Activated CD4-positive, alpha-beta T cell treated with anti-CD3 and anti-CD28 coated beads, Interleukin-2, amount 50 U/mL, for 16 hours (primary cell): ENCODE results near the gene CDH23.
"Not testable (repeated sequence)": the region's sequence is repeated elsewhere in the genome, so short reads cannot be mapped to it uniquely, and the experiment has no call there.

Source experiments
- DNase-seq: peaks from one replicate; pipeline ENCODE4 v3.0.0-alpha.2; 2020

Gene CDH23

DNA sequence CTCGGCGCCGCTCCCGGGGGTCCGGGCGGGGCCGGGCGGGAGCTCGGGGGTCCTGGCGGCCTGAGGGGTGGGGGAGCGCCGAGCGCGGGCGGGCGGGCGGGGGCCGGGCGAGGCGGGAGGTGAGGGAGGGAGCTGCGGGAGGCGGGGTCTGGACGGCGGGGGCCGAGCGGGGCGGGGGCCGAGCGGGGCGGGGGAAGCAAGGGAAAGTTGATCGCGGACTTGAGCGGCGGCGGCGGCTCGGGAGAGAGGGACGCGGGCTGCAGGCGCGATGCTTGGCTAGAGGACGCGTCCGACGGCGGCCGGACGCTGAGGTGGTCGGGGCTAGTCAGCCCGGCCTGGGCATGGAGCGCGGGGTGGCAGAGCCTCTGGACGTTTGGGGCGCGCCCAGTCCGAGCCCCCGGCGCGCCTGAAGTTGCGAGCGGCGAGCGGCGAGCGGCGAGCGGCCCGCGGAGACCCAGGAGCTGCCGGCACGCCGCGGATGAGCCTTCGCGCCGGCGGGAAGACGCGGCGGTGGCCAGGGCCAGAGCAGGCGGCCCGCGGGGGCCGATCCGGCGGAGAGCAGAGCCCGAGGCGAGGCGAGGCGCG lies at the start of gene CDH23:
CDH23 (plus strand) TSS at position 210 of the 585 bp plus-strand sequence. CDS start 42,912 bp downstream, outside the sequence.
- no peak for DNase-seq

DNA sequence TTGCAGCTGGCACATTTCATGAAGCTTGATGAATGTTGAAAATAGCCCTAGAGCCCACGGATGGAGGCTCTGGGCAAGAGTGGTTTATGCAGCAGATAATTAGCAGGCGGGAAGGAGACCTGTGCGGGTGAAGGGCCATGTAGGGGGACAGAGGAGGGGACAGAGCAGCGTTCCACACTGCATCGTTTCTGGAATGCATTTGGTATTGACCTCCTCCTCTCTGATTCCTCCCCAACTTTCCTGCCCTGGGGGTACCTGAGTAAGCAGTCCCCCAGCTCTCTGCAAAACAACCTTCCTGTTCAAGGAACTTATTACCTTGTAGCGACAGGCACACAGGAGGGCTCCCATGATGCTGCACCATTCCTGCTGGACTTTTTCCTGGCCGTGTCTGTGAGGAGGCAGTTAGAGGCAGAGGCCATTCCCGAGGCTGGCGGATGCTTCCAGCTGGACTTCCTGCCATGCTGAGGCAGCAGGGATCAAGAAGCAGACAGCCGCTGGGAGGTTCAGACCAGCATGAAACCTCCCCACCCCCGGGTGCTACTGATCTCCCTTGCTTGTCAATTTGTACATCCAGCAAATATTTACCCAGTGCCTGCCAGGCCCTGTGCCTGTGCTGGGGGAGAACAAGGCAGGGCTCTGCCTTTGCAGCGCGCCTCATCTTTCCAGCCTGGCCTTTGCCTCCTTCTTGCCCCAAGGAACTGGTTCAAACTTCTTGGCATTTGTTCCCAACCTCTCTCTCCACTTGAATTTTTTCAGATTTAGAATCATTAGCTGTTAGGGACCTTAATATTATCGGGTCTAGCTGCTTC lies 48.9 kb upstream of the CDH23 start:
- no peak for DNase-seq

DNA sequence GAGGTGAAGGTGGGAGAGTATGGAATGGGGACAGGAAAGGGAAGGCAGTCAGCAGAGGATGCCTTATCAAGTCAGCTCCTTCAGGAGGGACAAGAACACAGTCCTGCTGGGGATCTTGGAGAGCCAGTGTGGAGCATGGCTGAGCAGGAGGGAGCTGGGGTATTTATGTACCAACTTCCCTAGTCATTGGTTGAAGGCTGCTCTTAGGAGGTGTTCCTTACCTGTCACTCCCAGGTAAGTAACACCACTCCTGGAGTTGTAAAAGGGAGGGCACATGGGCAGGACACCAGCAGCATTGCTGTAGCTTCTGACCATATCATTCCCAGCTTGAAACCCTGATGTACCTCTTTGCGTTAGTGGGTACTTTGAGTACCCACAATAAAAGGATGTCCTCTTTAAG lies 47.9 kb upstream of the CDH23 start:
- DNase-seq: no peak

DNA sequence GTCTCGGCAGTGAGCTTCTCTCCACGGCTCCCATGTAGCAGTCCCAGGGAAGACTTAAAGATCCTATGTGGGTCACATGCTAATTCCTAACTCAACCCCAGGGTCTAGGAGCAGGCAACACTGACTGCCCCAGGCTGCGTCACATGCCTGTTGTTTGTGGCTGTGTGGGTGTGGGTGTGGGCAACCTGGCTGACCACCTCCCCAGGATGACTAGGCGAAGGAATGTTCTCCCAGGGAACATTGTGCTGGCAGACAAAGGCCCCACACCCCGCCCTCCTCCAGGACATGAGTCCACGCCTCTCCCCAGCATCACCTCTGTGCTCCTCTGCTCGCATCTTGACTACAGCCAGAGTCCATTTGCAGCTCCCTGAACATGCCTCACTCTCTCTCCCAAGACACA lies 47.3 kb upstream of the CDH23 start:
- DNase-seq: no peak

DNA sequence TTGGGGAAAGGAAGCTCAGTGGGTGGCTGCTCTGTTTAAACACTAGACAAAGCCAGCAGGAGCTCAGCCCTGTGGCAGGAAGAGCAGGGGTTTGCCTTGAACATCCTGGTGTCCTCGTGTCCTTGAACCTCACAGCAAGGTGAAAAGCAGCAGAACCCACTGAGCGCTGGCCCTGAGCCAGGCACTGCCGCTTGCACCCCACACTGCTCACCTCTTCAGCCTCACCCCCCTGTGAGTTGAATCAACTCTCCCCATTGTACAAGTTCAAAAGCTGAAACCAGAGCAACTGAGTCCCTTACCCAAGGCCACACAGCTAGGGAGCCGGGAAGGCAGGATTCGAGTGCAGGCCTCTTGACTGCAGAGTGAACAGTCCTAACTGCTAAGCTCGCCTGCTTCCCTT lies 45.6 kb upstream of the CDH23 start:
- no peak for DNase-seq

DNA sequence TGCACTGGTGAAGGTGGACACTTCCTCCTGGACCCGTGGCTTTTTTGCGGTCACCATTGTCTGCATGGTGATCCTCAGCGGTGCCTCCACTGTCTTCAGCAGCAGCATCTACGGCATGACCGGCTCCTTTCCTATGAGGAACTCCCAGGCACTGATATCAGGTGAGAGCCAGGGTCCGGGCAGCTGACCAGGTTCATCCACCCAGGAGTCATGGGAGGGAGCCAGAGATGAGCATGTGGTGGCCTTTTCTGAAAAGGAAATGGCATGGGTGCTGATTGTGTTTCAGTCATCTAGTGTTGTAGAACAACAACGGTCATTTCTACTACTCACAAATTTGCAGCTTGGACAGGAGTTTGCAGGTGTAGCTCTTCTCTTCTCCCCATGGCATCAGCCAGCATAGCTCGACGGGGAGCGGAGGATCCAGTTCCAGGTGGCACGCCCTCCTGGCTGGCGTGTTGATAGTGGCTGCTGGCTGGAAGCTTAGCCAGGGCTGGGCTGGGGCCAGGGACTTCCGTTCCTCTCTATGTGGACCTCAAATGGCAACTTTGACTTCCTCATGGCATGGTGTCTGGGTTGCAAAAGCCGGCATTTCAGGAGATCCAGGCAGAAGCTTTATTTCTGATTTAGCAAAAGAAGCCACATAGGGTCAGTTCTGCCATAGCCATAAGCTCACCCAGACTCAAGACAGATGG lies 44.9 kb upstream of the CDH23 start:
- DNase-seq: no peak

DNA sequence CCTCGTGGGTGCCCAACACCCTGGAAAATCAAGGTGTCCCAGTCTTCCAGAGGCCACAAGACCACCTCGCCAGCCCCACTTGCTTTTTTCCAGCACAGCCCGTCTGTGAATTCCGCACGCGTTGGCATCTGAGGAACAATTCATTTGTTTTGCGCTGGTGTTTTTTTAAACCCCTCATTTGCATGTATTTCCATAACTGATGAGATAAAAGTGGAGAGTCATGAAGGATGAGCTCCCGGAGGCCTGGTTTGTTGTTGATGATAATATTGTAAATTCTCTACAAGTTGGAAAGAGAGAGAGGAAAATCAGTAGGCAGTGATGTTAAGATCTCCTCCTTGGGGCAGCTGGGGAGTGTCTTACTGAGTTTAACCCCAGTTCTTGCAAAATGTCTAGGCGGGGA lies 43.1 kb upstream of the CDH23 start:
- no peak for DNase-seq

DNA sequence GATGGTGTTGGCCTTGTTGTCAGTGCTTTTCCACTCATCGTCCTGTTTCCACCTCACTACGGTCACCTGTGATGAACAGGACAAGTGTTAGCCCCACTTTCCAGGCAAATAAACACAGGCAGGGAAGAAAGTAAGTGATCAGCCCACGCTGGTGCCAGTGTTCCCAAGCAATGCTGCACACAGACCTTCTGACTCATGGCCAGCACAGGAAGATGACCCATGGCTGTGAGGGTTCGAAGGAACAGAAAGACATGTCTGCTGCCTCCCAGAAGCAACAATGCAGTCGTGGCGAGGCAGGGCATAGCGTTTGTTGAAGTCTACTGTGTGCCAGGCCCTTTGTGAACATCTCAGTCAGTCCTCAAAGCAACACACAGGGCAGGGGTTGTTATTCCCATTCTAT lies 41.9 kb upstream of the CDH23 start:
- no peak for DNase-seq

DNA sequence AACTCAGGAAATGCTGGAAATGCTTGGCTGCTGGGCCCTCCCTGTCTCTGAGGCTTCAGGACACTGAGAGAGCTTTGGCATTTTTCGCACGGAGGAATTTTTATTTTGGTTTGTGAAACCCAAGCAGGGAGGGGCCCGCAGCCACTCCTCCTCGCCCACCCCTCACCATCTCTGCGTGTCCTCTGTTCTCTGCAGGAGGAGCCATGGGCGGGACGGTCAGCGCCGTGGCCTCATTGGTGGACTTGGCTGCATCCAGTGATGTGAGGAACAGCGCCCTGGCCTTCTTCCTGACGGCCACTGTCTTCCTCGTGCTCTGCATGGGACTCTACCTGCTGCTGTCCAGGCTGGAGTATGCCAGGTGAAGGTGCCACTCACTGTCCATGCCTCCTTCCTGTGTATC lies 40.8 kb upstream of the CDH23 start:
- DNase-seq: no peak

DNA sequence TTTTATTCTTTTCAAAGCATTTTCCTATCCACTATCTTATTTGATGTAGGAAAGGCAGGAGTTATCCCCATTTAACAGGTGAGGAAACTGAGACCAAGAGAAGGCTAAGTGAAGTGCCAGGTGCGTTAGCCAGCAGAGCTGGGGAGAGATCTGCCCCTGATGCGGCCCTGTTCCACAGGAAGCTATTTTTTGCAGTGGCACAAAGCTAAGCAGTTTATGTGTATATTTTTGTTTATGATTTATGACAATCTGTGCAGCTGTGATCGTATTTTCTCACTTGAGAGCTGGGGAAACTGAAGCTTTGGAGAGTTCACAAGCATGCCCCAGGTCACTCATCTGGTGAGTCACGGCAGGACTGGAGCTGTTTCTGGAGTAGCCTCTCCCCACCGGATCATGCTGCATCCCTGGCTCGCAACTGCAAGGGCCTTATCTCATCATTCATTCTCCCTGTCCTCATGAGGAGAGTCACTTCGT lies 38.9 kb upstream of the CDH23 start:
- DNase-seq: no peak

DNA sequence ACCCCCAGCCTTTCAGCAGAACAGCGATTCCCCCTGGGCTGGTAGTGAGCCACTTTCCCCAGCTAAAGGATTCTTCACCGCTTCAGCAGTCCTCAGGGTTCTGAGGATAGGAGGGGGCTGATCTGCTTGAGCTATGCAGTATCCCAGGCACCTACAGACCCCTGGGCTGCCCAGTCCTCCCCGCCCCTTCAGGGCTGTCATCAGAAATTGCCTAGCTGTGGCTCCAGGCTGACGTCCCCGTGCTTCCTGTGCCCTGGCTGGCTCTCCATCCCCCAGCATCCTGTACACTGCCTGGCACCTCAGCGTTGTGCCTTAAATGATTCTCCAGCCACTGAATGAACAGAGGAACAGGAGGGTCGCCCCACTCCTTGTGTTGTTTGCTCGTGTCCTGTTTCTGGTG lies 38.4 kb upstream of the CDH23 start:
- no peak for DNase-seq

DNA sequence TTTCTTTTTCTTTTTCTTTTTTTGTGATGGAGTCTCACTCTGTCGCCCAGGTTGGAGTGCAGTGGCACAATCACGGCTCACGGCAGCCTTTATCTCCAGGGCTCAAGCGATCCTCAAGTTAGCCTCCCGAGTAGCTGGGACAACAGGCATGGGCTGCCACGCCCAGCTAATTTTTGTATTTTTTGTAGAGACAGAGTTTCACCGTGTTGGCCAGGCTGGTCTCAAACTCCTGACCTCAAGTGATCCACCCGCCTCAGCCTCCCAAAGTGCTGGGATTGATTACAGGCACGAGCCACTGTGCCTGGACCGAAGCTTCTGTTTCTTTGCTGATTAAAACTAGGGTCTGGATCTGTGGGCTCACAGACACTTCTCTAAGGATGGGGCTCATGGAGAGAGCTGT lies 37.8 kb upstream of the CDH23 start:
- not testable (repeated sequence) for DNase-seq

DNA sequence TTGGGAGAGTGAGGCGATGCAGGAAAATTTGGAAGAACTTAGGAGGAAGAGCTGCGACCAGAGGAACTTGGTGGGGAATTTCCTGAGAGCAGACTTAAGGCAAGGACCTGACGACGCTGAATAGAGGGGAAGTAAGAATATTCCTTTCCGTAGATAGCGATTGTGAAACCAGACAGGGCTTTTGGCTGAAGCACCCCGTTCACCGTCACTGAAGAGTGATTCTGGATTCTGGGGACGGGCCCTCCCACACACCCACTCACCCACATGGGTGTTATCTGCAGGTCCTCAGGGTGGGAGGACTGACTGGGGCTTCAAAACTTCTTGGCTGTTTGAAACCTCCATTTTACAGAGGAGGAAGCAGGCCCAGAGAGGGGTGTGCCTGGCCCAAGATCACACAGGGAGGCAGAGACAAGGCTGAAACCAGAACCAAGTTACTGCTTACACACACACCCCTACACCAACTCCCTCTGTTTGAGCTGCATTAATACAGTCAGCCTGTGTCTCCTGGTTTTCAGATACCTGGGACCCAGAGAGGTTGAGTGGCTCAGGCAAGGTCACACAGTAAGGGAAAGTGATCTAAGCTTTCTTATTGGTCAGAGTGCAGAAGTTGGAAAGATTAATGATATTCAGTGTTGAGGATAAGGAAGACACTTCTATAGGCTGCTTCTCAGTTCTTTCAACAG lies 37.2 kb upstream of the CDH23 start:
- DNase-seq: no peak

DNA sequence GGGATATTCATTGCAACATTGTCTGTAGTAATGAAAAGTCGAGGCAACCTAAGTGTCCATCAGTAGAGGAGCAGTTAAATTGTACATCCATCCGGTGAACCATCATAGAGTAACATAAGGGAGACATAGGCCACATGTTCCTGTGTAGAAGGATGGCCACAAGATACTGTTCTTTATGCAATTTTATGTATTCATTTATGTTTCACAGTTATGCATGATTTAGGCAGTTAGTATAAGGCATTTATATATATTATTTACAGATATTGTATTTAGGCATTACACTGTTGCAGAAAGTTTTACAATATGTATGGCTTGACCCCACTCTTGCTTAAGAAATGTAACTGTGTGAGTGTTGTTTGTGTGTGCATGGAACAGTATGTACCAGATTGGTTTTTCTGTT lies 36.0 kb upstream of the CDH23 start:
- no peak for DNase-seq

DNA sequence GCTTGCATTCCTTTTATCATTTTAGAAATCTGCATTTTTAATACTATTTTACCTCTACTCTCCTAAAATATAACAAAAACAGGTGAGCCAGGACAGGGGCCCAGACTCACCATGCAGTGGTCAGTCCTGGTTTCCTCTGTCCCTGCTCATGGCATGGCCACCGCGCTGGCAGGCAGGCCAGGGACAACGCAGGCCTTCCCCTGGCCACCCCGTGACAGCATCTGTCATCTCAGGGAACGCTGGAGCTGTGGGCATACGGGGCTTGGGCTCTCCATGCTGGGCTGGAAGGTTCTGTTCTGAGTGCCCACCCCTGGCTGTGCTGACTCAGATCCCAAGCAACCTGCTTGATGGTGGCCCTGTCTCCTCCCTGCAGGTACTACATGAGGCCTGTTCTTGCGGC lies 35.1 kb upstream of the CDH23 start:
- no peak for DNase-seq

DNA sequence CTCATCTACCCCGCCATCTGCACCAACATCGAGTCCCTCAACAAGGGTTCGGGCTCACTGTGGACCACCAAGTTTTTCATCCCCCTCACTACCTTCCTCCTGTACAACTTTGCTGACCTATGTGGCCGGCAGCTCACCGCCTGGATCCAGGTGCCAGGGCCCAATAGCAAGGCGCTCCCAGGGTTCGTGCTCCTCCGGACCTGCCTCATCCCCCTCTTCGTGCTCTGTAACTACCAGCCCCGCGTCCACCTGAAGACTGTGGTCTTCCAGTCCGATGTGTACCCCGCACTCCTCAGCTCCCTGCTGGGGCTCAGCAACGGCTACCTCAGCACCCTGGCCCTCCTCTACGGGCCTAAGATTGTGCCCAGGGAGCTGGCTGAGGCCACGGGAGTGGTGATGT lies 34.6 kb upstream of the CDH23 start:
- DNase-seq: no peak

DNA sequence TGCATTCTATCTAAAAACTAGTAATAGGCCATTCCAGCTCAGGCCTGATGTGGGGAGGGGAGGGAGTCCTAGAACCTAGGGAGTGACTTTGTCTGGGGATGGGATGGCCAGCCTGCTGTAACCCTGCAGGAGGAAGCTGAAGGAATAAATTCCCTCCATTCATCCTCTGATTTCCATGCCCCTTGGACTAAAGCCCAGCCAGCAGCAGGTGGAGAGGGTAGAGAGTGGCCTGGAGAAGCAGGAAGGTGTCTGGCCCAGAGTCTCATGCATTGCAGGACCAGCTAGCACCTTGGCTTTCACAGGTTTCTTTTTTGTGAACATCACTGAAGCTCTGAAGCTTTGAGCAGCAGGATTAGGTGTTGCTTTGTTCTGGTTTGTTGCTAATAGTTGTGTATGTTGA lies 32.8 kb upstream of the CDH23 start:
- DNase-seq: no peak

DNA sequence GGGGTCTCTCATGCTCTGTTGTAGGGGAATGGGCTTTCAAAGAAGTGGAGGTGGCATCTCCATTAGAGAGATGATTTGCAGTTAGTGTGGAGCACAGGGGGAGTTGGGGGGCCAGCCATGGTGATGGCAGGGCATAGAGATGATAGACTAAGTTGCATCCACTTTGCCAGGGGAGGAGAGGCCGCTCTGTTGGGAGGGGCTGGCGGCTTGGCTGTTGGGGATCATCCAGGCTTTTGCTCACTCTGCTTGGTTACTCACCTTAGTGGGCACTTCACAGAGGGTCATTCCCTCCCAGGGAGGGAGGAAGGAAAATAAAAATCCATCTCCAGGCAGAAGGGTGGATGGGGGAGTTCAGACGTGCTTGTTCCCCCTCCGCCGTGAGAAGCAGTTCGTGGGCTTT lies 31.4 kb upstream of the CDH23 start:
- no peak for DNase-seq

DNA sequence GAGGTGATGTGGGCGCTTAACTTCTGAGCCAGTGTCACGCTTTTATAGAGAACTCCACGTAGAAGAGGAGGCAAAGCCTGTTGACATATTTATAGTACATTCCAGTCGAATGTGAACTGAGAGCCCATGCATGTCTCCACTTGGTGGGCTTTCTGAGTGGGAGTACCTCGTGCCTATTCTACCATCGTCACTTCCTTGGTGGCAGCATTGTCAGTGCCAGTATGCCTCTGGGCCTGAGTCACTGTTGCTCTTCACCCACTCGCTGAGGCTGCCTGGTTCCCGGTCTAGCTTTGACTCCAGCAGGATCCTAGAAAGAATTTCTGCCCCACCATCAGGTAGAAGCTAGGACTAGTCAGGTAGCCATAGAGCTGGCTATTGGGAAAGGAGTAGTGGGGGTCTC lies 30.0 kb upstream of the CDH23 start:
- no peak for DNase-seq

DNA sequence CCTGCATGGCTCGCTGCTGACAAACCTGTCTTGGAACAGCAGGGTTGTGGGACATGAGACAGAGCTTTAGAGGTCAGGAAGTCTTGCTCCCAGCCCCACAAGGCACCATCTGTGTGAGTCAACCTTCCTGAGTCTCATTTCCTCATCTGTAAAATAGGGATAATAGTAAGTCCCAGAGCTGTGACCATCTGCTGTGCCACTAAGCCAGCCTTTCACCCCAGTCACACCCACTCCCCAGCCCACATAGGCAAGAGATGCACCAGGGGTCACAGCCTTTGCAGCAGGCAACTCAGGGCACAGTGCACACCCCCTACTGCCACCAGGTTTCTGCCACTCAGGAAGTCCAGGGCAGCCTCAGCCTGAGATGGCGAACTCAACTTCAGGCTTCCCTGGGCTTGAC lies 29.4 kb upstream of the CDH23 start:
- DNase-seq: no peak

DNA sequence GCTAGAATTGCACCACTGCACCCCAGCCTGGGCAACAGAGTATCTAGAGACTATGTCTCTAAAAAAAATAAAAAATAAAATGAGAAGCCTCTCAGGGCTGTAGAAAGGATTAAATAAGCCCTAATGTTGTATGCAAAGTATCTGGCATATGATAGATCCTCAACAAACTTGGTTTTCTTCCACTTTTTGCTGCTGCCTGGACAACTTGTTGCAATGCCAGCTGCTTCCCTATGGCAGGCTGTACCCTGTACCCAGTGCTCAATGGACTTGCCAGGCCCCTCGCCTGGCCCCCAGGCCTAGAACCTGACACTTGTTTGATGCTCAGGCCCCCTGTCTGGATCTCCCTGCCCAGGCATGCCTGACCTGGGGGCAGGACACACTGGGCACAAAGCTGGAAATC lies 28.5 kb upstream of the CDH23 start:
- DNase-seq: no peak

DNA sequence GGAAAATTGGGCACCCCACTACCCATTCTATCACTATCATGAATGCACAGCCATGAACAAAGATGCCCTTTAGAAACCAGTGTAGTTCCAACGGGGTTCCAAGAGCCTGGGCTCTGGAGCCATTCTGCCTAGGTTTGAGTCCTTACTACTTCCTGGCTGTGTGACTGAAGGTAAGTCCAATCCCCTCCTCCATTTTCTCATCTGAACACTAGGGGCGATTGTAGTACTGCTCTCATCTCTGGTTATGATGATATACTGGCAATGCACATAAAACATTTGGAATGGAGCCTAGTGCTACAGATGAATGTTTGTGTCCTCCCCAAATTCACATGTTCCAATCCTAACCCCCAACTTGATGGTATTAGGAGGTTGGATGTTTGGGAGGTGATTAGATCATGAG lies 28.1 kb upstream of the CDH23 start:
- DNase-seq: no peak

DNA sequence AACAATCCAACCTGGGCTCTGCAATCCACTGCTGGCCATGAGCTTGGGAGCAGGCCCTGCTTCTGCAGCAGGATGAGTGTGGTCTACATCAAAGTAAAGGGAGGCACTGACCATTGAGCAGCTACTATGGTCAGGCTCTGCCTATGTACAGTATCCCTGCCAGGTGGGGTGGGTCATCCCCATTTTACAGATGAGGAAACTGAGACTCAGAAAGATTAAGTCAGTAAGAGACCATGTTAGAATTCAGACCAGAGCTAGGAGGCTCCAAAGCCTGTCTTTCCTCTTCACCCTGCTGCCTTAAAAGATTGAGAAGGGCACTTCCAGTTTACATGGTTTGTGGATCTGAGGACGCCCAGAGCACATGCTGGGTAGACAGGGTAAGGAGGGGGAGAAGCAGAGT lies 27.1 kb upstream of the CDH23 start:
- no peak for DNase-seq

DNA sequence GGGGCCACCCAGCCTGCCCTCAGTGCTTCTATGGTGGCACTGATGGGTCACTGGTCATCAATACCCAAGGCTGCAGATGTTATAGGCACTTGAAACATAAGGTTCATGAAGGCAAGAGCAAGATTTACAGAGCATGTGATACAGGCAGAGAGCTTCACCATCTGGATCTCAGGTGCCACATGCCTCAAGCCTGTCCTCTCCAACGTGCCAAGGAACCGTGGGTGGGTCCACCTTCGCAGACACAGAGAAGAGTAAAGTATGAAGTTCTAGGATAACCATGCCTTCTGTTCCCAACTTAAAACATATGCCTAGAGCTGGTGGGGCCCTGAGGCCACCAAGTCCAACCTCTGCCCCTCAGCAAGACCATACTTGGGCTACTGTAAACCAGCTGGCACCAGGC lies 26.7 kb upstream of the CDH23 start:
- DNase-seq: no peak
